ENCODE measurements around the gene KLF15. TPM values are rescaled to one million over a fixed set of nuclear protein-coding genes. Genes with fewer than 3 reads are reported as not detected.

KLF15 gene
- polyA plus RNA-seq, 2 of the 4 experiments (the other 2 are of a cell fraction) = not detected

GRCh38 chr3:126376444-126376843 is 19.2 kb upstream of the KLF15 start:
- FAIRE-seq = no peak
- no peaks in the 10 kb centered on the region for H3K9me3 ChIP-seq
- POLR2A ChIA-PET = no interaction called here
- ATAC-seq = no peak
- WGBS (ENCODE audit: missing lambda C conversion rate) = 35% methylated on average over 3 of the region's 3 CpGs
- DNase-seq (ENCODE audit: low read depth in 1 of 2, low spot score in 1 of 2) = no peak
- no peak overlapping the region for H3K4me2 ChIP-seq
- H3K4me3 ChIP-seq = no peak overlapping the region
- no peak overlapping the region for H3K27ac ChIP-seq
- TF ChIP-seq HDAC2 (IDR thresholded peaks at IDR 0.05) (no peak), RAD21 (conservative IDR thresholded peaks at IDR 0.05 in 1 of 2, IDR thresholded peaks at IDR 0.05 in 1 of 2) (no peak), EP300 (IDR thresholded peaks at IDR 0.05) (no peak), HOXB5 (CRISPR knock-in tag; IDR thresholded peaks at IDR 0.05) (no peak), CTCF (IDR thresholded peaks at IDR 0.05) (no peak), ZFP36 (IDR thresholded peaks at IDR 0.05; ENCODE audit: borderline replicate concordance, partially characterized antibody) (no peak), PHF8 (IDR thresholded peaks at IDR 0.05; ENCODE audit: borderline replicate concordance, low read depth) (no peak), E2F6 (IDR thresholded peaks at IDR 0.05; ENCODE audit: borderline replicate concordance, low read depth) (no peak), MAX (IDR thresholded peaks at IDR 0.05) (no peak), ZNF302 (CRISPR knock-in tag; IDR thresholded peaks at IDR 0.05) (no peak), FOXS1 (CRISPR knock-in tag; IDR thresholded peaks at IDR 0.05) (no peak), NPAS2 (CRISPR knock-in tag; IDR thresholded peaks at IDR 0.05; ENCODE audit: borderline replicate concordance) (no peak), JUN (IDR thresholded peaks at IDR 0.05) (no peak)
- CTCF ChIA-PET = no interaction called here
- no peaks in the 10 kb centered on the region for H3K4me1 ChIP-seq

GRCh38 chr3:126375835-126376331 is 18.7 kb upstream of the KLF15 start:
- ATAC-seq (no peak), FAIRE-seq (no peak), DNase-seq (ENCODE audit: low read depth in 1 of 2, low spot score in 1 of 2) (no peak)
- POLR2A ChIA-PET = no interaction called here
- 79% methylated on average over 9 of the region's 13 CpGs for WGBS (ENCODE audit: missing lambda C conversion rate)
- no peak overlapping the region for H3K27ac ChIP-seq
- no peaks in the 10 kb centered on the region for H3K9me3 ChIP-seq
- H3K4me2 ChIP-seq = no peak overlapping the region
- CTCF ChIA-PET = no interaction called here
- TF ChIP-seq HMGXB4 (CRISPR knock-in tag; IDR thresholded peaks at IDR 0.05; ENCODE audit: borderline replicate concordance) = no peak
- no peak for TF ChIP-seq BHLHE40 (IDR thresholded peaks at IDR 0.05; ENCODE audit: low read depth, low read length)
- no peak for TF ChIP-seq EHF (CRISPR knock-in tag; IDR thresholded peaks at IDR 0.05)
- no peak for TF ChIP-seq ESRRA (IDR thresholded peaks at IDR 0.05; ENCODE audit: borderline replicate concordance, low read length)
- no peak for TF ChIP-seq TP53 (CRISPR knock-in tag; IDR thresholded peaks at IDR 0.05)
- TF ChIP-seq CTCF (IDR thresholded peaks at IDR 0.05) = no peak
- TF ChIP-seq HOXB5 (CRISPR knock-in tag; IDR thresholded peaks at IDR 0.05) = no peak
- TF ChIP-seq SREBF2 (IDR thresholded peaks at IDR 0.05) = no peak
- TF ChIP-seq NR3C1 (IDR thresholded peaks at IDR 0.05) = no peak
- TF ChIP-seq CHD2 (IDR thresholded peaks at IDR 0.05; ENCODE audit: low read length, partially characterized antibody) = no peak
- no peak overlapping the region for H3K4me3 ChIP-seq
- no peaks in the 10 kb centered on the region for H3K4me1 ChIP-seq
